Astrocyte (in vitro differentiated cells and primary cell): ENCODE data around the gene GREB1L. TPM values are rescaled to one million over a fixed set of nuclear protein-coding genes. Genes with fewer than 3 reads are reported as not detected.

ENCODE experiments used
- DNase-seq: peaks from one replicate; pipeline ENCODE4 v3.0.0-alpha.2; 2010; ENCODE audit warnings: low read depth
- FAIRE-seq: peaks from 2 replicates; lab custom pipeline; 2011; peaks lifted over from hg19 to GRCh38; lab: Jason Lieb, UNC
- H2AFZ ChIP-seq: 2 replicates; pipeline ENCODE4 v1.6.0; 2012; ENCODE audit warnings: low read depth, low read length, inconsistent platforms
- H3K27ac ChIP-seq: 2 replicates; pipeline ENCODE4 v1.5.1; 2011; ENCODE audit warnings: low read depth, low read length, inconsistent platforms
- H3K27me3 ChIP-seq: 2 replicates; pipeline ENCODE4 v1.6.0; 2011; ENCODE audit warnings: low read length, inconsistent platforms; ENCODE audit not compliant: insufficient read depth
- H3K36me3 ChIP-seq: 2 replicates; pipeline ENCODE4 v1.5.1; 2011; ENCODE audit warnings: low read length, inconsistent platforms; ENCODE audit not compliant: insufficient read depth
- H3K4me1 ChIP-seq: 2 replicates; pipeline ENCODE4 v1.5.1; 2011; ENCODE audit warnings: low read length, inconsistent platforms; ENCODE audit not compliant: insufficient read depth
- H3K4me2 ChIP-seq: 2 replicates; pipeline ENCODE4 v1.6.0; 2012; ENCODE audit warnings: low read length, inconsistent platforms
- H3K4me3 ChIP-seq: 2 replicates; pipeline ENCODE4 v1.5.1; 2011; ENCODE audit warnings: low read depth, mild to moderate bottlenecking, low read length, inconsistent platforms; ENCODE audit not compliant: insufficient read depth
- H3K79me2 ChIP-seq: 2 replicates; pipeline ENCODE4 v1.6.0; 2012; ENCODE audit warnings: mild to moderate bottlenecking, low read length, inconsistent platforms; ENCODE audit not compliant: insufficient read depth
- H3K9ac ChIP-seq: 2 replicates; pipeline ENCODE4 v1.6.0; 2012; ENCODE audit warnings: mild to moderate bottlenecking, low read length, inconsistent platforms
- H3K9me3 ChIP-seq: 2 replicates; pipeline ENCODE4 v1.5.1; 2012; ENCODE audit warnings: low read depth, mild to moderate bottlenecking, low read length, inconsistent platforms; ENCODE audit not compliant: insufficient read depth
- H4K20me1 ChIP-seq: 2 replicates; pipeline ENCODE4 v1.6.0; 2012; ENCODE audit warnings: low read length, inconsistent platforms; ENCODE audit not compliant: insufficient read depth
- H3K27ac Mint-ChIP-seq: one replicate; pipeline ENCODE4 v1.8.0; 2021; ENCODE audit warnings: mild to moderate bottlenecking, mixed read lengths; ENCODE audit not compliant: unreplicated experiment
- H3K27me3 Mint-ChIP-seq: one replicate; pipeline ENCODE4 v1.8.0; 2021; ENCODE audit warnings: low read depth, mixed read lengths; ENCODE audit not compliant: unreplicated experiment
- H3K36me3 Mint-ChIP-seq: one replicate; pipeline ENCODE4 v1.8.0; 2021; ENCODE audit warnings: low read depth, mixed read lengths; ENCODE audit not compliant: unreplicated experiment
- H3K4me1 Mint-ChIP-seq: one replicate; pipeline ENCODE4 v1.8.0; 2021; ENCODE audit warnings: low read depth, mixed read lengths; ENCODE audit not compliant: unreplicated experiment
- H3K4me3 Mint-ChIP-seq: one replicate; pipeline ENCODE4 v1.8.0; 2021; ENCODE audit warnings: mild to moderate bottlenecking, moderate library complexity, mixed read lengths; ENCODE audit not compliant: unreplicated experiment
- H3K9me3 Mint-ChIP-seq: one replicate; pipeline ENCODE4 v1.8.0; 2021; ENCODE audit warnings: mild to moderate bottlenecking, mixed read lengths; ENCODE audit not compliant: unreplicated experiment
- EZH2 ChIP-seq: IDR thresholded peaks from 2 replicates; pipeline ENCODE4 v1.6.1; 2012; ENCODE audit warnings: mild to moderate bottlenecking, low read length, inconsistent platforms; ENCODE audit not compliant: insufficient read depth
- total RNA-seq: library from RNA; stranded (reverse); gene quantifications from 2 replicates; pipeline ENCODE4 v1.2.1, GENCODE V29; 2021
- TF ChIP-seq, protein P1 (sequence below): IDR thresholded peaks from 2 replicates; pipeline ENCODE4 v1.5.1; 2011; ENCODE audit warnings: low read depth, mild to moderate bottlenecking, inconsistent platforms, low read length, moderate library complexity; ENCODE audit not compliant: insufficient read depth

The GREB1L gene
- total RNA-seq, 1 donor from 2014 or later = 16.2 TPM

DNA sequence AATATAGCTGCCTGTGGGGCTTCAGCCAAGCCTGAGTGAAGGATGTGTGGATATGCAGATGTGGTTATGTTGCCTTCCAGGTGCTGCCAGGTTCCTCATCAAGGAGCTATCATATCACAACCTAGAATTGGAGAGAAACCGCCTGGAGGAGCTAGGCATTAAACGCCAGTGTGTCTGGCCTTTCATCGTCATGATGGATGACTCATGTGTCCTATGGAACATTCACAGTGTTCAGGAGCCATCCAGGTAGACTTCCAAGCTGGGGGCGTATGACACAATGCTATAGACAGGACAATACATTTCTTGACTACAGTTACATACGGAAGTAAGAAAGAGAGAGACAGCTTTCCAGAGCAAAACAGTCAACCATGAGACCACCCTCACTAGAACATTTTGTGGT lies 271.7 kb downstream of the GREB1L start:
- no peaks in the 10 kb centered on the region for H3K4me1 ChIP-seq
- Mint-ChIP-seq H3K4me3 (no peak overlapping the region), H3K27me3 (no peaks in the 10 kb centered on the region), H3K9me3 (peaks cover 2% of the 10 kb centered on the region), H3K27ac (peak overlapping the region; percentile 34), H3K4me1 (peaks cover 9% of the 10 kb centered on the region), H3K36me3 (peaks cover 29% of the 10 kb centered on the region)
- H3K4me2 ChIP-seq = no peak overlapping the region
- peaks cover 3% of the 10 kb centered on the region for H3K36me3 ChIP-seq
- no peaks in the 10 kb centered on the region for H3K27me3 ChIP-seq
- H3K9ac ChIP-seq = no peak overlapping the region
- no peaks in the 10 kb centered on the region for H3K9me3 ChIP-seq
- H4K20me1 ChIP-seq = no peaks in the 10 kb centered on the region
- no peak overlapping the region for H3K27ac ChIP-seq
- H2AFZ ChIP-seq = no peak overlapping the region
- TF ChIP-seq, protein P1, sequence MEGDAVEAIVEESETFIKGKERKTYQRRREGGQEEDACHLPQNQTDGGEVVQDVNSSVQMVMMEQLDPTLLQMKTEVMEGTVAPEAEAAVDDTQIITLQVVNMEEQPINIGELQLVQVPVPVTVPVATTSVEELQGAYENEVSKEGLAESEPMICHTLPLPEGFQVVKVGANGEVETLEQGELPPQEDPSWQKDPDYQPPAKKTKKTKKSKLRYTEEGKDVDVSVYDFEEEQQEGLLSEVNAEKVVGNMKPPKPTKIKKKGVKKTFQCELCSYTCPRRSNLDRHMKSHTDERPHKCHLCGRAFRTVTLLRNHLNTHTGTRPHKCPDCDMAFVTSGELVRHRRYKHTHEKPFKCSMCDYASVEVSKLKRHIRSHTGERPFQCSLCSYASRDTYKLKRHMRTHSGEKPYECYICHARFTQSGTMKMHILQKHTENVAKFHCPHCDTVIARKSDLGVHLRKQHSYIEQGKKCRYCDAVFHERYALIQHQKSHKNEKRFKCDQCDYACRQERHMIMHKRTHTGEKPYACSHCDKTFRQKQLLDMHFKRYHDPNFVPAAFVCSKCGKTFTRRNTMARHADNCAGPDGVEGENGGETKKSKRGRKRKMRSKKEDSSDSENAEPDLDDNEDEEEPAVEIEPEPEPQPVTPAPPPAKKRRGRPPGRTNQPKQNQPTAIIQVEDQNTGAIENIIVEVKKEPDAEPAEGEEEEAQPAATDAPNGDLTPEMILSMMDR = no peak
- no peak for TF ChIP-seq EZH2
- no peaks in the 10 kb centered on the region for H3K79me2 ChIP-seq
- H3K4me3 ChIP-seq = no peak overlapping the region
- DNase-seq = no peak
- FAIRE-seq = no peak

DNA sequence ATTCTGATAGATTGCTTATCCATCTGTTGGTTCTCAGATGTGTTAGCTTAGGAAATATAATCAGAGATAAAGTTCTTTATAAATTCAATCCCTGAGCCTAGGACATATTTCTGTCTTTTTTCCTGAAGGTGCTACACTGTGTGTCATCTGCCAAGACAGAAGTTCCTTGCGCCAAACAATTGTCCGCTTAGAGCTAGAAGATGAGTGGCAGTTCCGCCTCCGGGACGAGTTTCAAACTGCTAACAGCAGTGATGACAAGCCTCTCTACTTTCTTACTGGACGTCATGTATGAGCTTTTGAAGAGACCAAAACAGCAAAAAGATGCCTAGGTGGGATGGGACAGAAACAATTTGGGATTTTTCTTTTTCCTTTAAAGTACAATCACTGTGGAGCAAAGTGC lies 280.5 kb downstream of the GREB1L start:
- Mint-ChIP-seq H3K4me1 (peaks cover 3% of the 10 kb centered on the region), H3K9me3 (no peaks in the 10 kb centered on the region), H3K36me3 (peaks cover 11% of the 10 kb centered on the region), H3K27me3 (no peaks in the 10 kb centered on the region), H3K27ac (no peak overlapping the region), H3K4me3 (no peak overlapping the region)
- Histone ChIP-seq H3K4me2 (no peak overlapping the region), H3K27ac (no peak overlapping the region), H2AFZ (no peak overlapping the region), H3K79me2 (no peaks in the 10 kb centered on the region), H3K9me3 (no peaks in the 10 kb centered on the region), H3K4me3 (no peak overlapping the region), H4K20me1 (no peaks in the 10 kb centered on the region), H3K4me1 (no peaks in the 10 kb centered on the region), H3K36me3 (no peaks in the 10 kb centered on the region), H3K9ac (no peak overlapping the region), H3K27me3 (no peaks in the 10 kb centered on the region)
- TF ChIP-seq EZH2 = no peak
- TF ChIP-seq, protein P1 = no peak
- FAIRE-seq (no peak), DNase-seq (no peak)

DNA sequence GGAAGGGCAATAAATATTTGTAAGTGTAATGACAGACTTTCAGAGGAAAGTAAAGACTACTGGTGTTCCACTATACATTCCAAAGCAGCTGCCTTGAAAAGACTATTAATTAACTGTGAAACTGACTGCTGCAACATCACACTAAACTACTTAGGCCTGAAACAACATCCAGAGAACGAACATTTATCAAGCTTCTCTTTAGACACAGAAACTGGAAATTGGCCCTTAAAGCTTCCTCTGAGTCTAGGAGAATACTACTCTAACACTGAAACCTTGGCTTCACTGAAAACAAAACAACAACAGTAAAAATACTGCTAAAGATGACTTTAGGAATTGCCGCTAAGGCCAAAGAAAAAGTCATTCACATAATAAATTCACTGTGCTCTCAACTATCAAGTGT lies 283.9 kb downstream of the GREB1L start:
- Mint-ChIP-seq H3K27ac (no peak overlapping the region), H3K36me3 (peaks cover 5% of the 10 kb centered on the region)
- FAIRE-seq = no peak

More for the DNA sequence above, 283.9 kb downstream of the GREB1L start:
- Histone ChIP-seq H3K27ac (no peak overlapping the region), H2AFZ (no peak overlapping the region), H3K36me3 (no peaks in the 10 kb centered on the region), H3K4me1 (no peaks in the 10 kb centered on the region), H3K4me3 (no peak overlapping the region), H3K4me2 (no peak overlapping the region), H3K9me3 (no peaks in the 10 kb centered on the region), H3K9ac (no peak overlapping the region), H3K79me2 (no peaks in the 10 kb centered on the region), H3K27me3 (no peaks in the 10 kb centered on the region), H4K20me1 (no peaks in the 10 kb centered on the region)
- no peaks in the 10 kb centered on the region for H3K27me3 Mint-ChIP-seq
- H3K4me1 Mint-ChIP-seq = no peaks in the 10 kb centered on the region
- DNase-seq = no peak
- H3K9me3 Mint-ChIP-seq = no peaks in the 10 kb centered on the region
- TF ChIP-seq EZH2 = no peak
- TF ChIP-seq, protein P1 = no peak
- H3K4me3 Mint-ChIP-seq = no peak overlapping the region
